T-helper 1 cell treated with Interleukin-12 subunit alpha and Interleukin-12 subunit beta and Interleukin-4 antibody, amounts not matched to agents 30 μg/mL and 1 μg/mL, for 36 hours (primary cell): ENCODE data around the gene GAB4.
"Not testable (repeated sequence)": the region's sequence is repeated elsewhere in the genome, so short reads cannot be mapped to it uniquely, and the experiment has no call there.

Experiments
- H3K27ac Mint-ChIP-seq: one replicate; pipeline ENCODE4 v1.8.0; 2021; ENCODE audit warnings: mild to moderate bottlenecking, mixed read lengths
- H3K27me3 Mint-ChIP-seq: one replicate; pipeline ENCODE4 v1.8.0; 2021; ENCODE audit warnings: low read depth, mixed read lengths
- H3K36me3 Mint-ChIP-seq: one replicate; pipeline ENCODE4 v1.8.0; 2021; ENCODE audit warnings: low read depth, mixed read lengths
- H3K4me1 Mint-ChIP-seq: one replicate; pipeline ENCODE4 v1.8.0; 2021; ENCODE audit warnings: low read depth, mixed read lengths
- H3K4me3 Mint-ChIP-seq: one replicate; pipeline ENCODE4 v1.8.0; 2021; ENCODE audit warnings: mild to moderate bottlenecking, moderate library complexity, mixed read lengths
- H3K9me3 Mint-ChIP-seq: one replicate; pipeline ENCODE4 v1.8.0; 2021; ENCODE audit warnings: mixed read lengths

Gene GAB4

GRCh38 chr22:17007852-17008731 lies at the start of gene GAB4:
TSS of gene GAB4 (minus strand) at chr22:17008222. CDS start at chr22:17008114, 108 bp downstream.
- H3K4me1 Mint-ChIP-seq: no peaks in the 10 kb centered on the region
- no peak within 1 kb of the TSS for H3K27ac Mint-ChIP-seq
- peaks cover 19% of the 10 kb centered on the region for H3K27me3 Mint-ChIP-seq
- H3K4me3 Mint-ChIP-seq: no peak within 1 kb of the TSS
- H3K36me3 Mint-ChIP-seq: no peaks in the 10 kb centered on the region
- H3K9me3 Mint-ChIP-seq: peaks cover 11% of the 10 kb centered on the region

- Mint-ChIP-seq H3K36me3 (no peaks in the 10 kb centered on the region), H3K27me3 (no peaks in the 10 kb centered on the region), H3K4me3 (no peak overlapping the region), H3K9me3 (no peaks in the 10 kb centered on the region), H3K4me1 (peaks cover 4% of the 10 kb centered on the region), H3K27ac (no peak overlapping the region)
These were observed 48.8 kb upstream of the GAB4 start for GRCh38 chr22:17056807-17057206.

- Mint-ChIP-seq H3K9me3 (no peaks in the 10 kb centered on the region), H3K27ac (no peak overlapping the region), H3K27me3 (no peaks in the 10 kb centered on the region), H3K4me1 (peaks cover 4% of the 10 kb centered on the region), H3K4me3 (no peak overlapping the region), H3K36me3 (no peaks in the 10 kb centered on the region)
These were observed 48.0 kb upstream of the GAB4 start for GRCh38 chr22:17056058-17056457.

- no peak overlapping the region for H3K27ac Mint-ChIP-seq
- H3K9me3 Mint-ChIP-seq: no peaks in the 10 kb centered on the region
- H3K27me3 Mint-ChIP-seq: peaks cover 7% of the 10 kb centered on the region
- peaks cover 2% of the 10 kb centered on the region for H3K36me3 Mint-ChIP-seq
- no peaks in the 10 kb centered on the region for H3K4me1 Mint-ChIP-seq
- no peak overlapping the region for H3K4me3 Mint-ChIP-seq
These were observed 39.6 kb upstream of the GAB4 start for GRCh38 chr22:17047656-17048055.

- no peak overlapping the region for H3K4me3 Mint-ChIP-seq
- H3K36me3 Mint-ChIP-seq: peaks cover 2% of the 10 kb centered on the region
- H3K9me3 Mint-ChIP-seq: no peaks in the 10 kb centered on the region
- peaks cover 7% of the 10 kb centered on the region for H3K27me3 Mint-ChIP-seq
- no peaks in the 10 kb centered on the region for H3K4me1 Mint-ChIP-seq
- no peak overlapping the region for H3K27ac Mint-ChIP-seq
These were observed 38.7 kb upstream of the GAB4 start for GRCh38 chr22:17046566-17047348.

- no peak overlapping the region for H3K4me3 Mint-ChIP-seq
- H3K27ac Mint-ChIP-seq: no peak overlapping the region
- peaks cover 5% of the 10 kb centered on the region for H3K27me3 Mint-ChIP-seq
- no peaks in the 10 kb centered on the region for H3K4me1 Mint-ChIP-seq
- peaks cover 2% of the 10 kb centered on the region for H3K36me3 Mint-ChIP-seq
- no peaks in the 10 kb centered on the region for H3K9me3 Mint-ChIP-seq
These were observed 35.5 kb upstream of the GAB4 start for GRCh38 chr22:17043521-17043920.

- H3K9me3 Mint-ChIP-seq, H3K36me3 Mint-ChIP-seq, H3K4me1 Mint-ChIP-seq, H3K27ac Mint-ChIP-seq: not testable (repeated sequence)
- Mint-ChIP-seq H3K4me3 (peak overlapping the region; percentile 58), H3K27me3 (peaks cover 26% of the 10 kb centered on the region)
These were observed 29.1 kb upstream of the GAB4 start for GRCh38 chr22:17036842-17037711.

GRCh38 chr22:17035976-17036841 lies 28.2 kb upstream of the GAB4 start:
- not testable (repeated sequence) for H3K27ac Mint-ChIP-seq, H3K9me3 Mint-ChIP-seq, H3K36me3 Mint-ChIP-seq, H3K4me1 Mint-ChIP-seq
- peaks cover 26% of the 10 kb centered on the region for H3K27me3 Mint-ChIP-seq
- peak overlapping the region; percentile 66 for H3K4me3 Mint-ChIP-seq

GRCh38 chr22:17035246-17035645 lies 27.2 kb upstream of the GAB4 start:
- H3K27ac Mint-ChIP-seq: no peak overlapping the region
- peaks cover 26% of the 10 kb centered on the region for H3K27me3 Mint-ChIP-seq
- H3K36me3 Mint-ChIP-seq: no peaks in the 10 kb centered on the region
- H3K9me3 Mint-ChIP-seq: no peaks in the 10 kb centered on the region
- no peaks in the 10 kb centered on the region for H3K4me1 Mint-ChIP-seq
- H3K4me3 Mint-ChIP-seq: no peak overlapping the region

GRCh38 chr22:17034532-17034931 lies 26.5 kb upstream of the GAB4 start:
- H3K36me3 Mint-ChIP-seq, H3K4me1 Mint-ChIP-seq, H3K4me3 Mint-ChIP-seq: not testable (repeated sequence)

GRCh38 chr22:17032277-17032676 lies 24.3 kb upstream of the GAB4 start:
- H3K9me3 Mint-ChIP-seq, H3K36me3 Mint-ChIP-seq, H3K4me1 Mint-ChIP-seq, H3K4me3 Mint-ChIP-seq, H3K27ac Mint-ChIP-seq: not testable (repeated sequence)
- peaks cover 24% of the 10 kb centered on the region for H3K27me3 Mint-ChIP-seq

More at GRCh38 chr22:17034532-17034931, 26.5 kb upstream of the GAB4 start:
- peaks cover 26% of the 10 kb centered on the region for H3K27me3 Mint-ChIP-seq
- not testable (repeated sequence) for H3K27ac Mint-ChIP-seq, H3K9me3 Mint-ChIP-seq

GRCh38 chr22:17024380-17024779 lies 16.4 kb upstream of the GAB4 start:
- H3K27me3 Mint-ChIP-seq: peaks cover 29% of the 10 kb centered on the region
- not testable (repeated sequence) for H3K4me3 Mint-ChIP-seq, H3K9me3 Mint-ChIP-seq, H3K36me3 Mint-ChIP-seq, H3K4me1 Mint-ChIP-seq, H3K27ac Mint-ChIP-seq

- H3K27me3 Mint-ChIP-seq: peaks cover 23% of the 10 kb centered on the region
- not testable (repeated sequence) for H3K9me3 Mint-ChIP-seq, H3K4me3 Mint-ChIP-seq, H3K36me3 Mint-ChIP-seq, H3K27ac Mint-ChIP-seq, H3K4me1 Mint-ChIP-seq
These were observed 7.5 kb upstream of the GAB4 start for GRCh38 chr22:17015552-17015951.

GRCh38 chr22:17014101-17014440 lies 6.0 kb upstream of the GAB4 start:
- H3K36me3 Mint-ChIP-seq, H3K4me3 Mint-ChIP-seq, H3K9me3 Mint-ChIP-seq, H3K27ac Mint-ChIP-seq, H3K4me1 Mint-ChIP-seq: not testable (repeated sequence)
- peaks cover 11% of the 10 kb centered on the region for H3K27me3 Mint-ChIP-seq
